Ishikawa (cell line): Measurements from ENCODE around the gene GREB1L.

Source experiments
- CEBPB ChIP-seq: IDR thresholded peaks from 2 replicates; pipeline ENCODE4 v1.6.1; 2012
- CREB1 ChIP-seq: IDR thresholded peaks from 2 replicates; pipeline ENCODE4 v1.6.1; 2012; ENCODE audit warnings: low read depth
- EGR1 ChIP-seq: IDR thresholded peaks from 2 replicates; pipeline ENCODE4 v1.6.1; 2012
- EP300 ChIP-seq: IDR thresholded peaks from 2 replicates; pipeline ENCODE4 v1.6.1; 2012; ENCODE audit warnings: borderline replicate concordance
- NFIC ChIP-seq: IDR thresholded peaks from 2 replicates; pipeline ENCODE4 v1.6.1; 2012
- RAD21 ChIP-seq: IDR thresholded peaks from 2 replicates; pipeline ENCODE4 v1.6.1; 2012; ENCODE audit warnings: low read depth
- TAF1 ChIP-seq: IDR thresholded peaks from 2 replicates; pipeline ENCODE4 v1.6.1; 2012; ENCODE audit warnings: low read depth, mild to moderate bottlenecking
- TCF12 ChIP-seq: IDR thresholded peaks from 2 replicates; pipeline ENCODE4 v1.6.1; 2012; ENCODE audit warnings: low read depth
- TEAD4 ChIP-seq: IDR thresholded peaks from 2 replicates; pipeline ENCODE4 v1.6.1; 2012
- YY1 ChIP-seq: IDR thresholded peaks from 2 replicates; pipeline ENCODE4 v1.6.1; 2012; ENCODE audit warnings: low read depth
- ZBTB7A ChIP-seq: IDR thresholded peaks from 2 replicates; pipeline ENCODE4 v1.6.1; 2012; ENCODE audit warnings: low read depth
- TF ChIP-seq, protein P1 (sequence below): IDR thresholded peaks from 2 replicates; pipeline ENCODE4 v1.6.1; 2012
- TF ChIP-seq, protein P2 (sequence below): IDR thresholded peaks from 2 replicates; pipeline ENCODE4 v1.6.1; 2012; ENCODE audit warnings: low read depth, mild to moderate bottlenecking
- TF ChIP-seq, protein P3 (sequence below): IDR thresholded peaks from 2 replicates; pipeline ENCODE4 v1.6.1; 2012

DNA sequence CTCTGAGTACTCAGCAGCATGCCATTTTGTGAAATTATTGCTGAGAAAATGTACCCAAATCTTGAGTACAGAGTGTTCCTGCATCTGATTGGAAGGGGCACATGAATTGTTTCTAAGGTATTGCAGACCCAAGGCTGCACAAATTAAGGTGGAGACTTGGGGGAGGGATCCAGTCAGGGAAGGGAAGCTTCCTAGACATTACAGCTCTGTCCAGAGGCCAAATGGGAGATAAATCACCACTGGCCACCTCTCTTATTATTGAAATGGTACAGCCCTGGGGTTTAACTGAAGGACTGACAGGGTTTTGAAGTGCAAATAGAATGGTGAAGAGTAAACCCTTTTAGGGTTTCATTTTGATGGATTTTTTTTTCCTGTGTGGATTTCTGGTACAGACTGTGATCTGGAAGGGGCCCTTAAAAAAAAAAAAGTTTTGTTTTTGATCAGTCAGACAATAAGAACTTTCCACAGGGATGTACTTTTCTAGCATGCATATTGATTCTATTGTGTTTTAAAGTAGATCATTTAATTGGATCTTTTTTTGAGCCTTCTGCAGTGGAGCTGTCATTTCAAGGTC, 119.4 kb downstream of the GREB1L start:
- TF ChIP-seq TAF1: no peak
- TF ChIP-seq, protein P1, sequence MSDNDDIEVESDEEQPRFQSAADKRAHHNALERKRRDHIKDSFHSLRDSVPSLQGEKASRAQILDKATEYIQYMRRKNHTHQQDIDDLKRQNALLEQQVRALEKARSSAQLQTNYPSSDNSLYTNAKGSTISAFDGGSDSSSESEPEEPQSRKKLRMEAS: no peak
- TF ChIP-seq YY1: no peak
- TF ChIP-seq, protein P2, sequence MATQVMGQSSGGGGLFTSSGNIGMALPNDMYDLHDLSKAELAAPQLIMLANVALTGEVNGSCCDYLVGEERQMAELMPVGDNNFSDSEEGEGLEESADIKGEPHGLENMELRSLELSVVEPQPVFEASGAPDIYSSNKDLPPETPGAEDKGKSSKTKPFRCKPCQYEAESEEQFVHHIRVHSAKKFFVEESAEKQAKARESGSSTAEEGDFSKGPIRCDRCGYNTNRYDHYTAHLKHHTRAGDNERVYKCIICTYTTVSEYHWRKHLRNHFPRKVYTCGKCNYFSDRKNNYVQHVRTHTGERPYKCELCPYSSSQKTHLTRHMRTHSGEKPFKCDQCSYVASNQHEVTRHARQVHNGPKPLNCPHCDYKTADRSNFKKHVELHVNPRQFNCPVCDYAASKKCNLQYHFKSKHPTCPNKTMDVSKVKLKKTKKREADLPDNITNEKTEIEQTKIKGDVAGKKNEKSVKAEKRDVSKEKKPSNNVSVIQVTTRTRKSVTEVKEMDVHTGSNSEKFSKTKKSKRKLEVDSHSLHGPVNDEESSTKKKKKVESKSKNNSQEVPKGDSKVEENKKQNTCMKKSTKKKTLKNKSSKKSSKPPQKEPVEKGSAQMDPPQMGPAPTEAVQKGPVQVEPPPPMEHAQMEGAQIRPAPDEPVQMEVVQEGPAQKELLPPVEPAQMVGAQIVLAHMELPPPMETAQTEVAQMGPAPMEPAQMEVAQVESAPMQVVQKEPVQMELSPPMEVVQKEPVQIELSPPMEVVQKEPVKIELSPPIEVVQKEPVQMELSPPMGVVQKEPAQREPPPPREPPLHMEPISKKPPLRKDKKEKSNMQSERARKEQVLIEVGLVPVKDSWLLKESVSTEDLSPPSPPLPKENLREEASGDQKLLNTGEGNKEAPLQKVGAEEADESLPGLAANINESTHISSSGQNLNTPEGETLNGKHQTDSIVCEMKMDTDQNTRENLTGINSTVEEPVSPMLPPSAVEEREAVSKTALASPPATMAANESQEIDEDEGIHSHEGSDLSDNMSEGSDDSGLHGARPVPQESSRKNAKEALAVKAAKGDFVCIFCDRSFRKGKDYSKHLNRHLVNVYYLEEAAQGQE: no peak
- no peak for TF ChIP-seq CREB1
- TF ChIP-seq RAD21: no peak
- TF ChIP-seq EGR1: no peak
- no peak for TF ChIP-seq CEBPB
- no peak for TF ChIP-seq EP300
- no peak for TF ChIP-seq ZBTB7A
- TF ChIP-seq, protein P3, sequence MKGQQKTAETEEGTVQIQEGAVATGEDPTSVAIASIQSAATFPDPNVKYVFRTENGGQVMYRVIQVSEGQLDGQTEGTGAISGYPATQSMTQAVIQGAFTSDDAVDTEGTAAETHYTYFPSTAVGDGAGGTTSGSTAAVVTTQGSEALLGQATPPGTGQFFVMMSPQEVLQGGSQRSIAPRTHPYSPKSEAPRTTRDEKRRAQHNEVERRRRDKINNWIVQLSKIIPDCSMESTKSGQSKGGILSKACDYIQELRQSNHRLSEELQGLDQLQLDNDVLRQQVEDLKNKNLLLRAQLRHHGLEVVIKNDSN: no peak
- TF ChIP-seq TCF12: no peak
- TF ChIP-seq NFIC: no peak
- no peak for TF ChIP-seq TEAD4
